GM21619 (cell line): Measurements from ENCODE around the gene ODF2L.

Experiments used
- ATAC-seq: cut with Tn5 transposase; IDR thresholded peaks from one replicate; pipeline ENCODE4 v1.9.1; 2021; ENCODE audit not compliant: unreplicated experiment

ODF2L gene

DNA sequence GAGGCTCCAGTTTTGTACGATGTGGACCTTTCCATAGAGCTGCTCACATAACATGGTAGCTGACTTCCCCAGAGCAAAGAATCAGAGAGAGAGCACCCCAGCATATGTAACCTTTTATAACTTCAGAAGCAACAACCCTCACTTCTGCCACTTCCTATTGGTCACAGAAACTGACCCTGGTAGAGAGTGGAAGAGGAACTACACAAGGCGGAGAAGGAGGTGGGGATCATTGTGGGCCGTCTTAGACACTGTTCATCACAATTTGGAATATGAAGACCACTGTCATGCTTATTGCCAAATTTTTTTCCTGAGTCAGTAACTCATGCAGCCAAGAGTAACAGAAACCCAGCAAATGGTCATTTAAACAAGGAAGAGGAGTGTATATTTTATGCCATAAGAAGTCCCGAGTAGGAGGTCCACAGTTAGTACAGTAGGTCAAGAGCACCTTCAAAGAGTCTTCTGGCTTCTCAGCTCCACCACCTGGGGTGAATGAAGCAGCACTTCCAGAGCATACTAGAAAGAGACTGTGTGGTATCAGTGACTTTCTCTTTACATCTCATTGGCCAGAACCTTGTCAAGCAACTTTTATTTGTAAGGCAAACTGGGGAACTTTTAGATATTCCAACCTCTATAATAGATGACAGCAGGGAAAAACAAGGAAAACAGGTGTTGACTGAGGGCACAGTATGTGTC lies 71.8 kb downstream of the ODF2L start:
- no peak for ATAC-seq

DNA sequence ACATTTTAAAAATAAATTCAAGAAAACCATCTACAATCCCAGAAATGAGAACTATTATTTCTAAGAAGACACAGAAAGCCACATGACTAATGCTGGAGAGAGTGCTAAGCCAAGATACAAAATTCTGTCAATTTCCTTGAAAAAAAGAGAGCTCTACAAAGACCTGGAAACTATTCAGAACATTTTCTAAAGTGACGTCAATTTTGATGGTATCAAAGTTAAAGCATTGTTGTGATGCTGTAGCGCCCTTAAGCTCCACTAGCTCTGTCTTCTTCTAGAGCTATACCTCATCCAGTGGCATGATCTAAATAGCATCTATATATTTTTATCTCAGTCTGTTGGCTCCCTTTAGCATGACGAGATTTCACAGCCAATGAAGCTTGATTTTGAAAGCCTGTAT lies 73.9 kb downstream of the ODF2L start:
- no peak for ATAC-seq

DNA sequence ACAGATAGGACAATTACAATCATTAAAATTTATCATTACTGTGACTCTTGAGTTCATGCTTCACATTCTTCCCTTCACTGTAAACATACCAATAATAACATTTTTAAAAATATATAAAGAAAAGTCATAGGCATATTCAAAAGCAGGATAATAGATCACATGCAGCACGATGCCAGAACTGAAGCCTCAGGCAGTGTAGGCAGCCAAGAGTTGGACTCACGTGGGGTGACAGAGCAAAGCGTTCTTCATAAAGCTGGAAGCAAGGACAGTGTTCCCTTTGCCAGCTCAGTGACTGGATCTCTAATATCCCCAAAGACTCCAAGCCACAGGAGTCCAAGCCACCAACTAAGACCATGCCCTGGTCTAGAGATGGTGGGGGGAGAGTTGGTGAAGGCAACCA lies 77.7 kb downstream of the ODF2L start:
- ATAC-seq = no peak

DNA sequence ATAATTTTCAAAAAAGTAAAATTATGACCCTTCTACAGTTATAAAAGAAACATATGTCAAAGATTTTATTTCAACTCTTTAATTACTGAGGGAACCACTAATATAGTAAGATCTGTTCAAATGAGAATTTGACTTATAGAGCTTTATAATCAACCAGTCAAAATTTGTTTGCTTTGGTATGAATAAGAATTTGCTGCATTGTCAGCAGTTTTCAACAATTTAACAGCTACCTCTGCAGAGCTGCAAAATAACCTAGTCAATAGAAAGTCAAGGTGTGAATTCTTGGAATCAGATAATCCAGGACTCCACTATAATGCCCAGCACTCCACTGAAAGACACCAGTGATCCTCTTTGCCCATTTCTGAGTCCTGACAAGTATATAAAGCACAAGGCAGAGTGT lies 78.2 kb downstream of the ODF2L start:
- no peak for ATAC-seq

DNA sequence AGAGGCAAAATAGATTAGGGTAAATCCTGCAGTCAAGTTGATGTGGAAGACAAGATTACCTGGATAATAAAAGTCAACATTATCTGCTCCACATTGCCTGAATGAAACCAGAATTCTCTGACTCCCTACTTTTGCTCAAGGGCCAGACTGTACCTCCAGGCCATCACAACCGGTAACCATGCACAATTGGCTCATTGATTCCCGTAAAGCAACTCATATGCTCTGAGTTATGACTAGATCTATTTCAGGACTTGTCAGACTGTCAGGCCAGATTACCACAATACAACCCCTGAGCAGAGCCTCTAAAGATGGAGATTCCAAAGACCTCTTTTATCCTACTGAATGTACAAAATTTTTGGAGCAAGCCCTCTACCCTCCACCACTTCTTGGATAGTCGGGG lies 90.4 kb downstream of the ODF2L start:
- ATAC-seq = no peak

DNA sequence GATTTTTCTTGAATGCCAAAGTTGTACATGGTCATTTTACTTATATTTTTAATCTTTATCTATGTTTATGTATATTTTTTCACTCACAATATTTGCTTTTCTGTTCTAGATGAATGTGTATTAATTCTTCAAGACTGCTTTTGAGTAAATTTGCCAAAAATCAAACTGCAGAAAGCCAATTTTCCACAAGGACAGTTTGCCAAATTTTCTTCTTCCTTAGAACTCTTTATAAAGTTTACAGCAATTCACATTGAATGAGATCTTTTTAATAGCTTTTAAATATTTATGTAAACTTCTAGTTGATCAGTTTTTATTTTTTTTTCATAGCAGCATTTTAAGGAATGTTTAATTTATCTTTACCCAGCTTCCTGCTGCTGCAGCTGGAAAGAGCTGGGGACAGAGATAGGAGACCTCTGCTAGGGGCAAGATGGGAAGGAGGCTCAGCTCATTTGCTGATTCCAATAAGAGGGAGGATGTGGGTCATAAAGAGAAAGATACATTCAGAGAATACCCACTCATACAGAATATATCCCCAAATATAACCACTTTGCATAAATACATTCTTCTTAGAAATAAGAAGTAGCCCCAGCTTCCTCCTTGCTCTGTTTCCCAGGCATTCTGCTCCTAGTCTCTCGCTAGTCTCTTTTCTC lies 93.0 kb downstream of the ODF2L start:
- ATAC-seq = no peak
